Measurements from ENCODE around the gene IQCB1. TPM values are rescaled to one million over a fixed set of nuclear protein-coding genes. Genes with fewer than 3 reads are reported as not detected.

IQCB1 gene
- total RNA-seq, 1 donor from 2014 or later = 17.1 TPM

DNA sequence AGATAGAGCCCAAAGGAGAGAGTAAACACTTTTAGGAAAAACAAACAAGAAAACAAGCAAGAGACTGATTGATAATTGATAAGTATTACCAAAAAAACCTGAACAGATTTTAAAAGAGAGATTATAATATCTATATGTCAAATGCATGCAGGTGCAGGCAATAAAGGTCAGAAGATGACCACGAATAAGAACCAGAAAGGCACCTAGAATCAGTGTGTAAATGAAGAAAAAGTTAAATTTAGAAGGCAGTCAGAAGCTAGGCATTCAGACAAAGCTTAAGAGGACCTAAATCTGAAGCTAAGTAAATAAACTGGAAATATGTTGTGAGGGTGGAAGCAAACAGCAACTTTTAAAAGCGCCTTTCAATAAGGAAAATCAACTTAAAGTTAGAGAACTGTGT is 16.3 kb downstream of the IQCB1 start:
- Mint-ChIP-seq H3K4me1 (ENCODE audit: unreplicated experiment) (no peaks in the 10 kb centered on the region), H3K27me3 (ENCODE audit: unreplicated experiment) (no peaks in the 10 kb centered on the region), H3K9me3 (ENCODE audit: unreplicated experiment) (peaks cover 10% of the 10 kb centered on the region), H3K36me3 (ENCODE audit: unreplicated experiment) (peaks cover 65% of the 10 kb centered on the region), H3K27ac (ENCODE audit: unreplicated experiment) (no peak overlapping the region), H3K4me3 (ENCODE audit: unreplicated experiment) (no peak overlapping the region)
- TF ChIP-seq, protein P1, sequence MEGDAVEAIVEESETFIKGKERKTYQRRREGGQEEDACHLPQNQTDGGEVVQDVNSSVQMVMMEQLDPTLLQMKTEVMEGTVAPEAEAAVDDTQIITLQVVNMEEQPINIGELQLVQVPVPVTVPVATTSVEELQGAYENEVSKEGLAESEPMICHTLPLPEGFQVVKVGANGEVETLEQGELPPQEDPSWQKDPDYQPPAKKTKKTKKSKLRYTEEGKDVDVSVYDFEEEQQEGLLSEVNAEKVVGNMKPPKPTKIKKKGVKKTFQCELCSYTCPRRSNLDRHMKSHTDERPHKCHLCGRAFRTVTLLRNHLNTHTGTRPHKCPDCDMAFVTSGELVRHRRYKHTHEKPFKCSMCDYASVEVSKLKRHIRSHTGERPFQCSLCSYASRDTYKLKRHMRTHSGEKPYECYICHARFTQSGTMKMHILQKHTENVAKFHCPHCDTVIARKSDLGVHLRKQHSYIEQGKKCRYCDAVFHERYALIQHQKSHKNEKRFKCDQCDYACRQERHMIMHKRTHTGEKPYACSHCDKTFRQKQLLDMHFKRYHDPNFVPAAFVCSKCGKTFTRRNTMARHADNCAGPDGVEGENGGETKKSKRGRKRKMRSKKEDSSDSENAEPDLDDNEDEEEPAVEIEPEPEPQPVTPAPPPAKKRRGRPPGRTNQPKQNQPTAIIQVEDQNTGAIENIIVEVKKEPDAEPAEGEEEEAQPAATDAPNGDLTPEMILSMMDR (IDR thresholded peaks at IDR 0.05) = no peak
- DNase-seq (ENCODE audit: extremely low spot score, unreplicated experiment) = no peak

DNA sequence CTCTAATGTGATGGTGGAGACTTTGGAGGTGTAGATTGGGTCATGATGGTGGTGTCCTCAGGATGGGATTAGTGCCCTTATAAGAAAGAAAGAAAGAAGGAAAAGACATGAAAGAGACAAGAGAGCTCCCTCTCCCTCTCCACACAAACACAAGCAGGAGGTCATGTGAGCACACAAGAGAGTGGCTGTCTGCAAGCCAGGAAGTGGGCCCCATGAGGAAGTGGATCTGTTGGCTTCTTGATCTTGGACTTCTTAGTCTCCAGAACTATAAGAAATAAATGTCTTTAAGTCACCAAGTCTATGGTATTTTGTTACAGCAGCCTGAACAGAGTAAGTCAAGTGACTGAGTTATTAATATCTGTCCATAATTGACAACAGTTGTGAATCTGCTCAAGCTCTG is 17.1 kb downstream of the IQCB1 start:
- DNase-seq (ENCODE audit: extremely low spot score, unreplicated experiment) = no peak
- TF ChIP-seq, protein P1 (IDR thresholded peaks at IDR 0.05) = no peak
- peaks cover 3% of the 10 kb centered on the region for H3K9me3 Mint-ChIP-seq (ENCODE audit: unreplicated experiment)
- H3K27ac Mint-ChIP-seq (ENCODE audit: unreplicated experiment) = no peak overlapping the region
- H3K4me1 Mint-ChIP-seq (ENCODE audit: unreplicated experiment) = no peaks in the 10 kb centered on the region
- no peak overlapping the region for H3K4me3 Mint-ChIP-seq (ENCODE audit: unreplicated experiment)
- H3K36me3 Mint-ChIP-seq (ENCODE audit: unreplicated experiment) = peaks cover 60% of the 10 kb centered on the region
- H3K27me3 Mint-ChIP-seq (ENCODE audit: unreplicated experiment) = no peaks in the 10 kb centered on the region

DNA sequence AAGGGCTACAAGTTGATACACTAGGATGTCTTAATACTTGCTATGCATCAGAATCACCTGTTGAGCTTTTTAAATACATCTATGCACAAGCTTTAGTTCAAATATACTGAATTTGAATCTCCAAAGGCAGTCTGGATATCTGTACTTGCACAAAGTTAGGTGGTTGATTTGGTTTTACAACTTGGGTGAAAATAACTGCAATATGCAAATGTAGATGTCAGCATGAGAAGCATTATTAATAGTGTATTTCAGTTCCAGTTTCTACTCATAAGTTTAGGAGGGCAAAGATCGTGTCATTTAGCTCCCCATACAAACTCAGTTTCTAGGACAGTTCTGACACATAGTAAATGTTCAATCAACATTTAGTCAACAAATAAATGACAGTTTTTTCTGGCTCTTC is 25.6 kb downstream of the IQCB1 start:
- H3K27ac Mint-ChIP-seq (ENCODE audit: unreplicated experiment) = no peak overlapping the region
- no peak overlapping the region for H3K4me3 Mint-ChIP-seq (ENCODE audit: unreplicated experiment)
- H3K27me3 Mint-ChIP-seq (ENCODE audit: unreplicated experiment) = no peaks in the 10 kb centered on the region
- H3K36me3 Mint-ChIP-seq (ENCODE audit: unreplicated experiment) = peaks cover 41% of the 10 kb centered on the region
- DNase-seq (ENCODE audit: extremely low spot score, unreplicated experiment) = no peak
- TF ChIP-seq, protein P1 (IDR thresholded peaks at IDR 0.05) = no peak
- H3K4me1 Mint-ChIP-seq (ENCODE audit: unreplicated experiment) = no peaks in the 10 kb centered on the region
- no peaks in the 10 kb centered on the region for H3K9me3 Mint-ChIP-seq (ENCODE audit: unreplicated experiment)

DNA sequence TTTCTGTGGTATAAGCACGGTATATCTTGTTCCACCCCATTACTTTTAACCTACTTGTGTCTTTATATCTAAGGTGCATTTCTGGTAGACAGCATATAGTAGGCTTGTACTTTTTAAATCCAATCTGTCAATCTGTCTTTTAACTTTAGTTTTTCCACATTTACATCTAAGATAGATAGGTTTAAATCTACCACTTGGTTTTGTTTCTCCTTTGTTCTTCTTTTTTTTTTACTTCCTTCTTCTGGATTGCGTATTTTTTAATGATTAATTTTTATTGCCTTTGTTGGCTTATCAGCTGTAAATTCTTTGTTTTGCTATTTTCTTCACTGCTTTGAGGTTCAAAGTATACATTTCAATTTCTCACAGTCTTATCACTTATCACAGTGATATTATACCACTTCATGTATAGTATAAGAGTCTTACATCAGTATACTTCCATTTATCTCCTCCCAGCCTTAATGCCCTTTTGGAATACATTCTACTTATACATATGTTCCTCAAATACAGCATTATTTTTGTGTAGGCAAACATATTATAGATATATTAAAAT is 31.0 kb downstream of the IQCB1 start:
- Mint-ChIP-seq H3K36me3 (ENCODE audit: unreplicated experiment) (peaks cover 34% of the 10 kb centered on the region), H3K4me3 (ENCODE audit: unreplicated experiment) (no peak overlapping the region), H3K27ac (ENCODE audit: unreplicated experiment) (no peak overlapping the region), H3K9me3 (ENCODE audit: unreplicated experiment) (no peaks in the 10 kb centered on the region), H3K27me3 (ENCODE audit: unreplicated experiment) (no peaks in the 10 kb centered on the region), H3K4me1 (ENCODE audit: unreplicated experiment) (no peaks in the 10 kb centered on the region)
- DNase-seq (ENCODE audit: extremely low spot score, unreplicated experiment) = no peak
- TF ChIP-seq, protein P1 (IDR thresholded peaks at IDR 0.05) = no peak

DNA sequence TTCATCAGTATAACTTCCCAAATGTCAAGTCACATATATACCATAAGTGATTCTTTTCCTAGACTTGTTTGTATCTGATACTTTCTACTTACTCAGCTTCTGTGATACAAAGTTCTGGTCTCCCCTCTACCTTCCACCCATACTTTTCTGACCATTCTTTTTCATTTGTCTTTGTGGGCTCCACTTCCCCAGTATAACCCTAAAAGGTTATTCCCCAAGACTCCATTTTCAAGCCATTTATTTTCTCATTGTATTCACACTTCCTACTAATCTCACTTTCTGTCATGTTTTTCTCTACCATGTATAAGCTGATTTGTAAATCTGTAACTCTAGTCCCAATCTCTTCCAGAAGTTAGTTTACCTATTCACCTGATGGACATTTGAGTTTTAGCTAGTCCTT is 34.0 kb downstream of the IQCB1 start:
- Mint-ChIP-seq H3K4me1 (ENCODE audit: unreplicated experiment) (no peaks in the 10 kb centered on the region), H3K27me3 (ENCODE audit: unreplicated experiment) (no peaks in the 10 kb centered on the region), H3K9me3 (ENCODE audit: unreplicated experiment) (no peaks in the 10 kb centered on the region), H3K27ac (ENCODE audit: unreplicated experiment) (no peak overlapping the region), H3K36me3 (ENCODE audit: unreplicated experiment) (peaks cover 31% of the 10 kb centered on the region), H3K4me3 (ENCODE audit: unreplicated experiment) (no peak overlapping the region)
- DNase-seq (ENCODE audit: extremely low spot score, unreplicated experiment) = no peak
- TF ChIP-seq, protein P1 (IDR thresholded peaks at IDR 0.05) = no peak
